ENCODE data around the gene SEMA3A.

SEMA3A gene

GRCh38 chr7:84111842-84112241, 82.7 kb downstream of the SEMA3A start:
- H3K27ac ChIP-seq: no peak overlapping the region
- no peak for TF ChIP-seq Cebpa-rat (IDR thresholded peaks at IDR 0.05)
- no peak overlapping the region for H3K4me3 ChIP-seq
- no peaks in the 10 kb centered on the region for H3K9me3 ChIP-seq (replicated peaks in 1 of 11)
- no peaks in the 10 kb centered on the region for H4K20me1 ChIP-seq
- H3K27me3 ChIP-seq: no peaks in the 10 kb centered on the region
- H3K4me2 ChIP-seq: no peak overlapping the region
- H3K9ac ChIP-seq: no peak overlapping the region
- no peaks in the 10 kb centered on the region for H3K36me3 ChIP-seq
- peaks cover 0 to 24% (median 0%) of the 10 kb centered on the region in 10 experiments; a peak in 6 of 20 replicates for H3K4me1 ChIP-seq

- Histone ChIP-seq H3K36me3 (no peaks in the 10 kb centered on the region), H3K4me3 (no peak overlapping the region), H3K4me2 (no peak overlapping the region), H3K9me3 (replicated peaks in 1 of 11) (no peaks in the 10 kb centered on the region), H3K4me1 (peaks cover 0 to 24% (median 0%) of the 10 kb centered on the region in 10 experiments; a peak in 6 of 20 replicates), H3K9ac (no peak overlapping the region), H4K20me1 (no peaks in the 10 kb centered on the region), H3K27ac (no peak overlapping the region), H3K27me3 (no peaks in the 10 kb centered on the region)
- no peak for TF ChIP-seq Cebpa-rat (IDR thresholded peaks at IDR 0.05)
Measured at GRCh38 chr7:84110400-84110799, 84.2 kb downstream of the SEMA3A start.

GRCh38 chr7:84108787-84109186, 85.8 kb downstream of the SEMA3A start:
- no peak for TF ChIP-seq Cebpa-rat (IDR thresholded peaks at IDR 0.05)
- H3K4me2 ChIP-seq: peak overlapping the region in 2 of 11 experiments; percentile 27 to 28; a peak in 2 of 22 replicates
- H3K9me3 ChIP-seq (replicated peaks in 1 of 11): no peaks in the 10 kb centered on the region
- H3K27me3 ChIP-seq: no peaks in the 10 kb centered on the region
- no peaks in the 10 kb centered on the region for H4K20me1 ChIP-seq
- peaks cover 0 to 23% (median 0%) of the 10 kb centered on the region in 10 experiments; a peak in 6 of 20 replicates for H3K4me1 ChIP-seq
- no peak overlapping the region for H3K4me3 ChIP-seq
- no peaks in the 10 kb centered on the region for H3K36me3 ChIP-seq
- no peak overlapping the region for H3K27ac ChIP-seq
- H3K9ac ChIP-seq: no peak overlapping the region

- no peaks in the 10 kb centered on the region for H3K36me3 ChIP-seq
- TF ChIP-seq Cebpa-rat (IDR thresholded peaks at IDR 0.05): no peak
- H3K4me1 ChIP-seq: peaks cover 0 to 16% (median 0%) of the 10 kb centered on the region in 10 experiments; a peak in 6 of 20 replicates
- H4K20me1 ChIP-seq: no peaks in the 10 kb centered on the region
- H3K27me3 ChIP-seq: no peaks in the 10 kb centered on the region
- H3K9ac ChIP-seq: no peak overlapping the region
- no peak overlapping the region for H3K27ac ChIP-seq
- H3K4me2 ChIP-seq: no peak overlapping the region
- H3K4me3 ChIP-seq: no peak overlapping the region
- H3K9me3 ChIP-seq (replicated peaks in 1 of 11): no peaks in the 10 kb centered on the region
Measured at GRCh38 chr7:84108119-84108518, 86.5 kb downstream of the SEMA3A start.

- TF ChIP-seq Cebpa-rat (IDR thresholded peaks at IDR 0.05): no peak
- peaks cover 0 to 16% (median 0%) of the 10 kb centered on the region in 10 experiments; a peak in 6 of 20 replicates for H3K4me1 ChIP-seq
- H4K20me1 ChIP-seq: no peaks in the 10 kb centered on the region
- H3K36me3 ChIP-seq: no peaks in the 10 kb centered on the region
- H3K4me3 ChIP-seq: no peak overlapping the region
- no peak overlapping the region for H3K9ac ChIP-seq
- H3K9me3 ChIP-seq (replicated peaks in 1 of 11): no peaks in the 10 kb centered on the region
- no peaks in the 10 kb centered on the region for H3K27me3 ChIP-seq
- H3K27ac ChIP-seq: no peak overlapping the region
- peak overlapping the region in 3 of 11 experiments; percentile 1 to 33 (median 11); a peak in 1 of 22 replicates for H3K4me2 ChIP-seq
Measured at GRCh38 chr7:84107259-84107658, 87.3 kb downstream of the SEMA3A start.

- TF ChIP-seq Cebpa-rat (IDR thresholded peaks at IDR 0.05): no peak
- no peaks in the 10 kb centered on the region for H3K36me3 ChIP-seq
- H3K27me3 ChIP-seq: no peaks in the 10 kb centered on the region
- H3K4me1 ChIP-seq: peaks cover 0 to 16% (median 0%) of the 10 kb centered on the region in 10 experiments; a peak in 6 of 20 replicates
- no peak overlapping the region for H3K4me3 ChIP-seq
- H4K20me1 ChIP-seq: no peaks in the 10 kb centered on the region
- no peaks in the 10 kb centered on the region for H3K9me3 ChIP-seq (replicated peaks in 1 of 11)
- H3K9ac ChIP-seq: no peak overlapping the region
- no peak overlapping the region for H3K27ac ChIP-seq
- H3K4me2 ChIP-seq: no peak overlapping the region
Measured at GRCh38 chr7:84106291-84106690, 88.3 kb downstream of the SEMA3A start.

GRCh38 chr7:84105586-84105985, 89.0 kb downstream of the SEMA3A start:
- Histone ChIP-seq H3K4me3 (no peak overlapping the region), H4K20me1 (no peaks in the 10 kb centered on the region), H3K4me1 (peaks cover 0 to 20% (median 0%) of the 10 kb centered on the region in 10 experiments; a peak in 6 of 20 replicates), H3K27ac (no peak overlapping the region), H3K36me3 (no peaks in the 10 kb centered on the region), H3K27me3 (no peaks in the 10 kb centered on the region), H3K4me2 (no peak overlapping the region), H3K9me3 (replicated peaks in 1 of 11) (no peaks in the 10 kb centered on the region), H3K9ac (no peak overlapping the region)
- TF ChIP-seq Cebpa-rat (IDR thresholded peaks at IDR 0.05): no peak

GRCh38 chr7:84104826-84105225, 89.8 kb downstream of the SEMA3A start:
- H3K9me3 ChIP-seq (replicated peaks in 1 of 11): no peaks in the 10 kb centered on the region
- no peak overlapping the region for H3K4me3 ChIP-seq
- H3K9ac ChIP-seq: no peak overlapping the region
- H3K4me1 ChIP-seq: peaks cover 0 to 20% (median 0%) of the 10 kb centered on the region in 10 experiments; a peak in 6 of 20 replicates
- H3K27ac ChIP-seq: no peak overlapping the region
- no peaks in the 10 kb centered on the region for H3K36me3 ChIP-seq
- no peak for TF ChIP-seq Cebpa-rat (IDR thresholded peaks at IDR 0.05)
- no peaks in the 10 kb centered on the region for H3K27me3 ChIP-seq
- H3K4me2 ChIP-seq: no peak overlapping the region
- H4K20me1 ChIP-seq: no peaks in the 10 kb centered on the region

- Histone ChIP-seq H3K9ac (no peak overlapping the region), H3K9me3 (replicated peaks in 1 of 11) (no peaks in the 10 kb centered on the region), H3K27me3 (no peaks in the 10 kb centered on the region), H3K36me3 (no peaks in the 10 kb centered on the region), H3K4me1 (peaks cover 0 to 5% (median 0%) of the 10 kb centered on the region in 10 experiments; a peak in 3 of 20 replicates), H4K20me1 (no peaks in the 10 kb centered on the region), H3K4me3 (no peak overlapping the region), H3K4me2 (no peak overlapping the region), H3K27ac (no peak overlapping the region)
- no peak for TF ChIP-seq Cebpa-rat (IDR thresholded peaks at IDR 0.05)
Measured at GRCh38 chr7:84102213-84102612, 92.4 kb downstream of the SEMA3A start.

GRCh38 chr7:84100866-84101265, 93.7 kb downstream of the SEMA3A start:
- no peak overlapping the region for H3K27ac ChIP-seq
- H3K4me2 ChIP-seq: no peak overlapping the region
- no peak for TF ChIP-seq Cebpa-rat (IDR thresholded peaks at IDR 0.05)
- no peak overlapping the region for H3K9ac ChIP-seq
- no peaks in the 10 kb centered on the region for H4K20me1 ChIP-seq
- no peaks in the 10 kb centered on the region for H3K36me3 ChIP-seq
- H3K27me3 ChIP-seq: no peaks in the 10 kb centered on the region
- no peaks in the 10 kb centered on the region for H3K9me3 ChIP-seq (replicated peaks in 1 of 11)
- no peak overlapping the region for H3K4me3 ChIP-seq
- H3K4me1 ChIP-seq: peaks cover 0 to 4% (median 0%) of the 10 kb centered on the region in 10 experiments; a peak in 1 of 20 replicates

Measured in BLaER1 treated with 17β-estradiol and CSF1 and Interleukin-3, amounts not matched to agents 10 nM and 100 nM (cell line).